Occipital lobe (tissue), 2 donors: Measurements from ENCODE around the gene CLIC5. TPM values are rescaled to one million over a fixed set of nuclear protein-coding genes. Genes with fewer than 3 reads are reported as not detected.

Experiments used
- DNase-seq: peaks from one replicate; lab custom pipeline; 2025; lab: John Stamatoyannopoulos, UW
- total RNA-seq: library from RNA; depleted of rRNA; stranded (reverse); fragments of >200 nt; gene quantifications from one replicate; pipeline ENCODE4 v1.2.3, GENCODE V29; 2014

CLIC5 gene
- total RNA-seq, 1 donor from 2014 or later, result 0.47 TPM

DNA sequence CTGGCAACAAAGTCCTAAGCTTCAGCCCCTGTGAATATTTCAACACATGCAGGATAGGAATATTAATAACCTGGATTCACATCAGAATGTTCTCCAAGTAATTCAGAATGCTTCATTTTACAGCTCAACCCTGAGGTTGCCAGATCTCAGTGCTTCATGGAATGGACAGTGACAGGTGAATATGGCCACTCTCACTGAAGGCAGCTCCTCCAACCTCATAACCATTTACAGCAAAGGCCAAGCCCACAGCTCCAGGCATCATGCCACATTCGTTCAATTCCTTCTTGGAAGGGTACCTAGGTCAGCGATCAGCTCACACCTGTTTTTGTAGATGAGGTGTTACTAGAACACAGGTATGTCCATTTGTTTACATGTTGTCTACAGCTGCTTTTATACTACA is 17.1 kb downstream of the CLIC5 start:
- no peak for DNase-seq

- DNase-seq, result no peak
These were observed 17.7 kb downstream of the CLIC5 start for GRCh38 chr6:45997875-45998506.

- DNase-seq, result no peak
These were observed 24.5 kb downstream of the CLIC5 start for GRCh38 chr6:45991189-45991588.

GRCh38 chr6:45990162-45990561 is 25.5 kb downstream of the CLIC5 start:
- DNase-seq, result no peak

DNA sequence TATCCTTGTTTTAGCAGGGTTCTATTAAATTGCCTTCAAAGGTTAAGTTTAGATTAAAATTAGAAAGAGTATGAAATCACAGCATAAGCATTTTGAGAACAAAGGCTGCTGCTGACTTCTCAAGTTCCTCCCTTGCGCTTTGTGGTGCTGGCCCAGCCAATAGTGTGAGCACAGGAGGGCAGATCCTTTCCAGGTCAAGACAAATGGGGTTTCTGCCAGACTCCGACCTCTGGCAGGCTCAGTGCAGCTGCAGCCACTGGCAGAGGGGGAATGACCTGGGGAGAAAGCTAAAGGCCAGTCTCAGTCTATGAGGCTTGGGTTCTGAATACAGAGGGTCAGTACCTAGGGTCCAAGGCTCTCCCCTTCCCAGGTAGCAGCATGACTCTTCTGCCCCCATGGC is 27.0 kb downstream of the CLIC5 start:
- DNase-seq, result no peak

- no peak for DNase-seq
These were observed 27.8 kb downstream of the CLIC5 start for GRCh38 chr6:45987856-45988255.

DNA sequence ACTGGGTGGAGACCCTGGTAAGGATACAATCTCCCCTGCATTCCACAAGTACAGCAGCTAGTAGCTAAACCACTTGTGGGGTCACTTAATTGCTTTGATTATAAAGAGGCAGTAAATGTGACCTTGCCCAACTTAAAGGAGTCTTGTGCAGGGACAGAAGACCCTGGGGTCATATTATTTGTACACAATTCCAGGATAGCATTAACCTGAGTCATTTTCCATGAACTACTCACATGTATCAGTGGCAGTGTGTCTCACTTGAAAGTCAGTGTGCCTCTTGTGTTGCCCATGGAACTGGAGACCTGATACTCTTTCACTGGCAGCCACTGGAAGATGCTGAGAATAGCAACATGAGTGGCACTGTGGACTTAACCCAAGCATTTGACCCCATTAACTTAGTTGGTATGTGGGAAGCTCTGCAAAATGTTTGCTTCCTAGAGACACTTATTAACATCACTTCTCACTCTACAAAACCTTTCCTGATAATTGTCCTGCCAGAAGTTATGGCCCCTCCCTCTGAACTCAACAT is 28.9 kb downstream of the CLIC5 start:
- DNase-seq, result no peak

GRCh38 chr6:45984788-45985425 is 30.8 kb downstream of the CLIC5 start:
- no peak for DNase-seq

DNA sequence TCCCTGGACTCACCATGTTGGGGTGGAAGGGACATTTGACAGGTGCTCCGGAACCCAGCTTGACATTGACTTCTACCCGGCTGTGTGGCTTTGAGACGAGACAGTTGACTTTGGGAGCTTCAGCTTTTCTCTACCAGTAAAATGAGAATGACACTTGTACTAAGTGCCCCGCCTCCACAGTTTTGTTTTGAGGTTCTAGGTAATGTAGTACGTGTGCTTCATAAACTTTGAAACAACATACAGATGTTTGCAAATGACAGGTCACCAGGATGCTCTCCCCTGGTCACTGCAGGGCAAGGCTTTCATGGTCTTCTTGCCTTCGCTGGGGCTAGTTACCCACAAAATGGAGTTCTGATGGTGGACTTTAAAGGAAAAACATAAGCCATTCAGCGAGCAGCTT is 31.3 kb downstream of the CLIC5 start:
- DNase-seq, result no peak

DNA sequence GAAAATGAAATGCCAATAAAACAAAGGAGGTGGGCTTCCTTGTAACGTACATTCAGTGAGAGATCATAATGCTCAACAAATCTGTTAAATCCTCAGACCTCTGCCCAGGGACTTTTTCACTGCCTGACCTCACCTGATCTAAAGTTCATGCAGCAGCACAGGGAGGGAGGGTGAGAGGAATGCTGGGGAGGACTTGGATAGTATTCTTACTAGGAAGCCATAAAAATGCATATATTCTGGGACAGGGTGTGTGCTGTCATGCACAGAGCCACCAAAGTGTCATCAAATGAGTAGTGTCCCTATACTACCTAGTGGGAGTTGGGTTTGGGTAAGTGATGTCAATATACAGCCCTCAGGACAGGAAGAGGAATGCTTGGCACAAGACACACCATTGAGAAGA is 32.6 kb downstream of the CLIC5 start:
- no peak for DNase-seq

GRCh38 chr6:45982280-45983036 is 33.2 kb downstream of the CLIC5 start:
- DNase-seq, result no peak

DNA sequence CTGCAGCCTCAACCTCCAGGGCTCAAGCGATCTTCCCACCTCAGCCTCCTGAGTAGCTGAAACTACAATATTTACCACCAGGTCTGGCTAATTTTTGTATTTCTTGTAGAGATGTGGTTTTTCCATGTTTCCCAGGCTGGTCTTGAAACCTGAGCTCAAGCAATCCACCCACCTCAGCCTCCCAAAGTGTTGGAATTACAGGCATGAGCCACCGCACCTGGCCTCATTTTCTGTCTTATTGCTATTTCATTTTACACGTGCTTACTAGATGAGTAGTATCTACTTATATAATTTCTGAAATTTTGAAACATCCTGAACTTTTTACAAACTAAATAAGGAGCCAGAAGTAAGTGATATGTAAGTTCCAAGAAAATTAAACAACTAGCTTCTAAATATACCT is 34.6 kb downstream of the CLIC5 start:
- DNase-seq, result no peak

- DNase-seq, result no peak
These were observed 36.3 kb downstream of the CLIC5 start for GRCh38 chr6:45979311-45979710.

DNA sequence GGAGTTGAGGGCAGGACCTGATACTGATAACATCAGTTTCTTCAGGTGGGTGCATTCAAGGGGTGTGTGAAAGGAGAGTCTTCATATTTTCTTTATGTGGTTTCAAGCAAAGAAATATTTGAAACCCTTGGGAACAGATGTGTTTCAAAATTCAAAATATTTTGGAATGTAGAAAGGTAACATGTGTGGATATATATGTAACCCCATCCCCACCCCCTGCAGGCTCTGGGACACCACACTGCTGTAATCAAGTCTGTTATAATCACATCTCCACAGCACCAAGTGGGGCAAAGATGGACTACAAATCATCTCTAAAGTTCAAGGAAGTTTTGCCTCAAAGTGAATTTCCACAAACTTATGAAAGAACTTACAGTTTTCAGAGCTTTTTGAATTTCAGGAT is 41.1 kb downstream of the CLIC5 start:
- no peak for DNase-seq

DNA sequence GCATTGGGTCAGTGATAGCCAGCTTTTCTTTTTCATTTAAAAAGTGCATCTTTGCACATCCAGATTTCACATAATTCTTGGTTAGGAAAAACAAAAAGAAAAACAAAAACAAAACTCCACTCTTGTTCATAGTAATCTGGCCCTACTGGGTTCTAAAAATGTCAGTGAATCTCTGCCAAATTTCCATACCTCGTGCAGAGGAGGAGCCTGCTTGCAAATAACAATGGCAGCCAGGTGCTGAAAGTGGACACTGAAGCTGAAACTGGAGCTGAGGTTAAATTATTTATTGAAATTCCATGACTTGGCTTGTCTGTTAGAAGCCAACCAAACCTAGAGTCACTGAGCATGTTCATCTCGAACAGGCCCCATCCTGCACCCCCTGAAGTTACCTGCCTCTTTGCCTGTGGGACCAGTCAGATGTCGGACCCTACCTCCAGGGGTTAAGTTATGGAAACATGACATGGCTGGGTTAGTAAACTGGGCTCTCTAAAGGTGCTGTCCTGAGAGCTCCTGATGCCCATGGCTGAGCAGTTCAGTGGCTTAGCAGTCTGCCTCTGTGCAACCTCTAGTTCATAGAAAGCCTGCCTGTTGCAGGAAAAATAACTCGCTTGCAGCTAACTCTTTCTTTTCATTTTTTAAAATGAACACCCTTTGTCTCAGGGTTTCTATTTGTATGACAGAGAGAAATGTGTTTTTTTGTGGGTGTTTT is 42.7 kb downstream of the CLIC5 start:
- DNase-seq, result no peak

- no peak for DNase-seq
These were observed 44.4 kb downstream of the CLIC5 start for GRCh38 chr6:45971287-45971686.

GRCh38 chr6:45970326-45970725 is 45.3 kb downstream of the CLIC5 start:
- no peak for DNase-seq

GRCh38 chr6:45969883-45970282 is 45.8 kb downstream of the CLIC5 start:
- DNase-seq, result no peak

- no peak for DNase-seq
These were observed 46.6 kb downstream of the CLIC5 start for GRCh38 chr6:45969026-45969425.

- no peak for DNase-seq
These were observed 48.3 kb downstream of the CLIC5 start for GRCh38 chr6:45967363-45967762.

DNA sequence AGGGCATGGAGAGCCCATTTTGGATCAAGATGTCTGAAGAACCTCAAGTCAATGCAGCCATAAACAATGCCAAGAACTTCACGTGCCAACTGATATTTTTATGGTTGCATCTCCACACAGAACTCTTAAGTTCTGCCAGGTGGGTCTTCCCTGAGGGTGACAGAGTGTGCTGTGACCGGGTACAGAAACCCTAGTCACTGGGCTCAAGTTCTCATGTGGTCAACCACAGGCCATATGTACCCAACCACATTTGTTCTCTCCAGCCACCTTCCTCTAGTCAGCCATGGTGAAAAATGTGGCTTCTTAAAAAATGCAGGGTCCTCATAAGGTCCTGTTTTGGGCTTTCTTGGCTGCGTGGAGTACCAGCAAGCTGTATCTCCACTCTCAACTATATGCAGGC is 48.9 kb downstream of the CLIC5 start:
- DNase-seq, result no peak

GRCh38 chr6:45966340-45966739 is 49.3 kb downstream of the CLIC5 start:
- DNase-seq, result no peak
